Ishikawa (cell line): ENCODE measurements around the gene F13A1.

Source experiments
- CEBPB ChIP-seq: IDR thresholded peaks from 2 replicates; pipeline ENCODE4 v1.6.1; 2012
- EP300 ChIP-seq: IDR thresholded peaks from 2 replicates; pipeline ENCODE4 v1.6.1; 2012; ENCODE audit warnings: borderline replicate concordance
- NFIC ChIP-seq: IDR thresholded peaks from 2 replicates; pipeline ENCODE4 v1.6.1; 2012
- TEAD4 ChIP-seq: IDR thresholded peaks from 2 replicates; pipeline ENCODE4 v1.6.1; 2012
- TF ChIP-seq, protein P1 (sequence below): IDR thresholded peaks from 2 replicates; pipeline ENCODE4 v1.6.1; 2012; ENCODE audit warnings: low read depth, mild to moderate bottlenecking

DNA sequence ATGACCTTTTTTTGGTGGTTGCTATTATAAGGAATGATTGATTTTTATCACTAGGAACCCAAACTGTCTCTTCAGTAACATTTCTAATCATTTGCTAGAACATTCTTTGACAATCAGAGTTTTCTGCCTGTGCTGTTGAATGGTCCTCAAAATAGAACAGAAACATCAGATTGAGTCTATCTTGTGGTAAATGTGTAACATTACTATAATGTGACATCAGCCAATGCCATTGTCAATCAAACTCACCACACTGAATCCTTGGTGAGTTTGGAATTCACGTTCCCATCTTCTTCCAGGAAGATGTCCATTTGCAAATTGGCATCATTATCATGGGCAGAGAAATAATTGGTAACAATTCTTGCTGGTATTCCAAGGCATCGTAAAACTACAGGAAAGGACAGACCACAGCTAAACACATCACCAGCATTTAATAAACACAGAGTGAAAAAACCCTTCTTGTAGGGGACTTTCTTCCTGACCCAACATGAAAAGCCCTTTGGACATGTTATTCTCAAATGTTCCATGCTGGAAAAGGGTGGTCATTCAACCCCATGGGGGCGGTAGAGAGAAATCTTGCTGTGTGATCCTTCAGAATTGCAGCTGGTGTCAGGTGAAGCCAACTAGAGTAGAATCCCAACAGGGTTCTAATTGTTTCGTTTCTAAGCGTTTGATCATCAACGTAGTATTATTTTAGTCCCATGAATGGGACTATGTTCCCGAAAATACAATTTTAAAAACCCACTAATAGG is 98.5 kb downstream of the F13A1 start:
- TF ChIP-seq, protein P1, sequence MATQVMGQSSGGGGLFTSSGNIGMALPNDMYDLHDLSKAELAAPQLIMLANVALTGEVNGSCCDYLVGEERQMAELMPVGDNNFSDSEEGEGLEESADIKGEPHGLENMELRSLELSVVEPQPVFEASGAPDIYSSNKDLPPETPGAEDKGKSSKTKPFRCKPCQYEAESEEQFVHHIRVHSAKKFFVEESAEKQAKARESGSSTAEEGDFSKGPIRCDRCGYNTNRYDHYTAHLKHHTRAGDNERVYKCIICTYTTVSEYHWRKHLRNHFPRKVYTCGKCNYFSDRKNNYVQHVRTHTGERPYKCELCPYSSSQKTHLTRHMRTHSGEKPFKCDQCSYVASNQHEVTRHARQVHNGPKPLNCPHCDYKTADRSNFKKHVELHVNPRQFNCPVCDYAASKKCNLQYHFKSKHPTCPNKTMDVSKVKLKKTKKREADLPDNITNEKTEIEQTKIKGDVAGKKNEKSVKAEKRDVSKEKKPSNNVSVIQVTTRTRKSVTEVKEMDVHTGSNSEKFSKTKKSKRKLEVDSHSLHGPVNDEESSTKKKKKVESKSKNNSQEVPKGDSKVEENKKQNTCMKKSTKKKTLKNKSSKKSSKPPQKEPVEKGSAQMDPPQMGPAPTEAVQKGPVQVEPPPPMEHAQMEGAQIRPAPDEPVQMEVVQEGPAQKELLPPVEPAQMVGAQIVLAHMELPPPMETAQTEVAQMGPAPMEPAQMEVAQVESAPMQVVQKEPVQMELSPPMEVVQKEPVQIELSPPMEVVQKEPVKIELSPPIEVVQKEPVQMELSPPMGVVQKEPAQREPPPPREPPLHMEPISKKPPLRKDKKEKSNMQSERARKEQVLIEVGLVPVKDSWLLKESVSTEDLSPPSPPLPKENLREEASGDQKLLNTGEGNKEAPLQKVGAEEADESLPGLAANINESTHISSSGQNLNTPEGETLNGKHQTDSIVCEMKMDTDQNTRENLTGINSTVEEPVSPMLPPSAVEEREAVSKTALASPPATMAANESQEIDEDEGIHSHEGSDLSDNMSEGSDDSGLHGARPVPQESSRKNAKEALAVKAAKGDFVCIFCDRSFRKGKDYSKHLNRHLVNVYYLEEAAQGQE, result no peak
- no peak for TF ChIP-seq NFIC
- no peak for TF ChIP-seq EP300
- no peak for TF ChIP-seq TEAD4
- TF ChIP-seq CEBPB, result no peak
